HFFc6 (cell line): ENCODE results near the gene BCAS3. TPM values are rescaled to one million over a fixed set of nuclear protein-coding genes. Genes with fewer than 3 reads are reported as not detected.

ENCODE experiments used
- DNase-seq: peaks from one replicate; pipeline ENCODE4 v3.0.0-alpha.2; 2018
- H3K27ac Mint-ChIP-seq: 2 replicates; pipeline ENCODE4 v1.8.0; 2020; ENCODE audit warnings: mild to moderate bottlenecking, mixed read lengths
- H3K27me3 Mint-ChIP-seq: 2 replicates; pipeline ENCODE4 v1.8.0; 2021; ENCODE audit warnings: mild to moderate bottlenecking, moderate library complexity, mixed read lengths; ENCODE audit not compliant: insufficient read depth
- H3K36me3 Mint-ChIP-seq: 2 replicates; pipeline ENCODE4 v1.8.0; 2021; ENCODE audit warnings: low read depth, mixed read lengths
- H3K4me1 Mint-ChIP-seq: 2 replicates; pipeline ENCODE4 v1.8.0; 2020; ENCODE audit warnings: low read depth, mixed read lengths
- H3K4me3 Mint-ChIP-seq: 2 replicates; pipeline ENCODE4 v1.8.0; 2020; ENCODE audit warnings: mild to moderate bottlenecking, moderate library complexity, mixed read lengths
- H3K9me3 Mint-ChIP-seq: 2 replicates; pipeline ENCODE4 v1.8.0; 2020; ENCODE audit warnings: mild to moderate bottlenecking, mixed read lengths
- CTCF ChIP-seq: fragments of 200-600 bp; sonication (generic); IDR thresholded peaks from 2 replicates; pipeline ENCODE4 v1.5.0; 2021; ENCODE audit warnings: antibody characterized with exemption, mild to moderate bottlenecking
- total RNA-seq, 6 experiments: library from RNA; stranded (reverse); fragmentation: NEBNext Ultra II Directional; extraction: Animal tissue kit (Norgen Biotek cat#: 25700); gene quantifications; 2 replicates in 1 of 6; 3 replicates in 5 of 6; pipeline ENCODE4 v1.2.3, GENCODE V29; 2021

BCAS3 gene
- total RNA-seq, 6 experiments from 2014 or later: 9.8 to 13.8 (median 12.0) TPM

DNA sequence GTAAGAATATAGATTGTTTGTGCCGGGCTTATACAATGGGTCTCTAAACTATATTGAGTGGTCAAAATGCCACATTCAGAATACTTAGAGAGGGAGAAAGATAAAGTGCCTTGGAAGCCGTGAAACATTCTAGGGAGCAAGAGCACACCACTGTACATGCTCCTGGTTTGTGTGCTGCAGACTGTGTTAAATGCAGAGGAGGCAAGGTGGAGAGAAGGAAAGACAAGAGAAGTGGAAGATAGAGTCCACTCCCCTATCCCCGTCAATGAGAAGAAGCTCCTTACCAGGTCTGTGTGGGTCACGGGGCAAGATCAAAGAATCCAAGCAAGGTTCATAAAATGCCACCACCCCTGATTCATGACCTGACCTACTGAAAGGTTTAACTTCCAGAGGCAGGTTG, 454.9 kb downstream of the BCAS3 start:
- Mint-ChIP-seq H3K4me3 (no peak overlapping the region), H3K4me1 (peaks cover 28% of the 10 kb centered on the region), H3K27me3 (no peaks in the 10 kb centered on the region), H3K27ac (no peak overlapping the region), H3K36me3 (no peaks in the 10 kb centered on the region), H3K9me3 (no peaks in the 10 kb centered on the region)
- TF ChIP-seq CTCF: no peak
- no peak for DNase-seq

DNA sequence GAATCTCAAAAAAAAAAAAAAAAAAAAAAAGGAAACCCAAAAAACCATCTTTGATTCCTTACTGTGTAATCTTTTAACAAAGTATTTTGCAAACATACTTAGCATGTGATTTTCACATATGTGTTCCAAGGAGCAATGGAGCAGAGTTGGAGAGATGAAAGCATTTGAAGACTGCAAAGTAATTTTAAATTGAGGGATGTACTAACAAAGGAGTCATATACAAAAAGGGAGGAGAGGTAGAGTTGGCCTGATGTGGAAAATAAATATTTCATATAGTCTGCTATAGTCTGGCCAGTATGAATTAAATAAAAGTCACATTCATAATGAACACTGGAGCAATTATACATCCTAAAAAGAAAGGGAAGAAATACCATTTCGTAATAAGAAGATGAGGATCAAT, 456.2 kb downstream of the BCAS3 start:
- no peak overlapping the region for H3K4me3 Mint-ChIP-seq
- TF ChIP-seq CTCF: no peak
- H3K36me3 Mint-ChIP-seq: no peaks in the 10 kb centered on the region
- no peak overlapping the region for H3K27ac Mint-ChIP-seq
- peaks cover 24% of the 10 kb centered on the region for H3K4me1 Mint-ChIP-seq
- H3K27me3 Mint-ChIP-seq: no peaks in the 10 kb centered on the region
- H3K9me3 Mint-ChIP-seq: no peaks in the 10 kb centered on the region
- DNase-seq: no peak

DNA sequence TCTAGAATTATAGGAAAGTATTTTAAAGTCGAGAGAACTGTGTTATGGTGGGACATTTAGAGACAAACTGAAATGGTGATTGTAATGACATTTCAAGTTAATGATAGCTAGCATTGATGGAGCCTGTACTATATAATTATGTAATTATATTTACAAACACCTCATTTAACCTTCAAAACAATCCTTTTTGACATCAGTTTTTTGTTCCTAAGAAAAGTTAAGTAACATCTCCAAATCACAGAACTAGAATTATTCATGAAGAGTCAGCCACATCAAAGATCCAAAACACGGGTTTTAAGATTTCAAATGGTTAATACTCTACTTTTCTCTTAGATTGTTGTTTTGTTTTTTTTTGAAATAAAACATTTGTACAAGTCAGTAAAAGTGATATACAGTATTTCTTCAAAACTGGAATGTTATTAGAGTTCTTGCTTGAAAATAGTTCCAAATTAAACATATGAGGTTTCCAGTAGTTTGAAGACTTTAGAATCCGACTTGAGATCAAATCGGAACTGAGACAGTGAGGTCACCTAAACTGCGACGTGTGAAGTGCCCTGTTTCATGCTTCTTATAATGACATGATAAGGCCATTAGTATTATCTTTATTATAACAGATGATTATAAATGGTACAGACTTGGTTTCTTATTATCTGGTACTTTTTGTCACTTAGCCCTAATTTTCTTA, 457.0 kb downstream of the BCAS3 start:
- Mint-ChIP-seq H3K27ac (no peak overlapping the region), H3K9me3 (no peaks in the 10 kb centered on the region), H3K4me1 (peaks cover 24% of the 10 kb centered on the region), H3K4me3 (no peak overlapping the region), H3K27me3 (no peaks in the 10 kb centered on the region), H3K36me3 (no peaks in the 10 kb centered on the region)
- TF ChIP-seq CTCF: no peak
- DNase-seq: no peak

- no peak overlapping the region for H3K27ac Mint-ChIP-seq
- no peak for DNase-seq
- TF ChIP-seq CTCF: no peak
- H3K4me3 Mint-ChIP-seq: no peak overlapping the region
- H3K27me3 Mint-ChIP-seq: no peaks in the 10 kb centered on the region
- peaks cover 24% of the 10 kb centered on the region for H3K4me1 Mint-ChIP-seq
- no peaks in the 10 kb centered on the region for H3K36me3 Mint-ChIP-seq
- H3K9me3 Mint-ChIP-seq: no peaks in the 10 kb centered on the region
These were observed 458.1 kb downstream of the BCAS3 start for GRCh38 chr17:61135782-61136181.

DNA sequence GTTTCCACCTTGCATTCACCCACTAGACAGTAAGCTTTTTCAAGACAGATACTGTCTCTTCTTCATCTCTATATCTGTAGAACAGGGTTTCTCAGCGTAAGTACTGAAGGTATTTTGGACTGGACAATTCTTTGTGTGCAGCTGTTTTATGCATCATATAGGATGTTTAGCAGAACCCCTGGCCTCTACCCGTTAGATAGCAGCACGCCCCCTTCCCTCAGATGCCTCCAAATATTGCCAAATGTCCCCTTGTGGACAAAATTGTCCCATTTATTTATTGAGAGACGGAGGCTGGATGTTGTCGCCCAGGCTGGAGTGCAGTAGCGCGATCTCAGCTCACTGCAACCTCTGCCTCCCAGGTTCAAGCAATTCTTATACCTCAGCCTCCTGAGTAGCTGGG, 458.6 kb downstream of the BCAS3 start:
- H3K27me3 Mint-ChIP-seq: no peaks in the 10 kb centered on the region
- no peak for TF ChIP-seq CTCF
- no peaks in the 10 kb centered on the region for H3K9me3 Mint-ChIP-seq
- H3K27ac Mint-ChIP-seq: no peak overlapping the region
- H3K4me3 Mint-ChIP-seq: no peak overlapping the region
- no peaks in the 10 kb centered on the region for H3K36me3 Mint-ChIP-seq
- no peak for DNase-seq
- peaks cover 24% of the 10 kb centered on the region for H3K4me1 Mint-ChIP-seq

GRCh38 chr17:61139219-61139618, 461.6 kb downstream of the BCAS3 start:
- H3K27ac Mint-ChIP-seq: peak overlapping the region; percentile 79
- peak overlapping the region; percentile 70 for H3K4me3 Mint-ChIP-seq
- peak; percentile 69 for DNase-seq
- H3K36me3 Mint-ChIP-seq: no peaks in the 10 kb centered on the region
- no peaks in the 10 kb centered on the region for H3K27me3 Mint-ChIP-seq
- TF ChIP-seq CTCF: no peak
- peaks cover 26% of the 10 kb centered on the region for H3K4me1 Mint-ChIP-seq
- H3K9me3 Mint-ChIP-seq: no peaks in the 10 kb centered on the region
